ENCODE data around the gene MRPL43. TPM values are rescaled to one million over a fixed set of nuclear protein-coding genes. Genes with fewer than 3 reads are reported as not detected.

The MRPL43 gene
- total RNA-seq, 1 donor from 2014 or later = 41.2 TPM

DNA sequence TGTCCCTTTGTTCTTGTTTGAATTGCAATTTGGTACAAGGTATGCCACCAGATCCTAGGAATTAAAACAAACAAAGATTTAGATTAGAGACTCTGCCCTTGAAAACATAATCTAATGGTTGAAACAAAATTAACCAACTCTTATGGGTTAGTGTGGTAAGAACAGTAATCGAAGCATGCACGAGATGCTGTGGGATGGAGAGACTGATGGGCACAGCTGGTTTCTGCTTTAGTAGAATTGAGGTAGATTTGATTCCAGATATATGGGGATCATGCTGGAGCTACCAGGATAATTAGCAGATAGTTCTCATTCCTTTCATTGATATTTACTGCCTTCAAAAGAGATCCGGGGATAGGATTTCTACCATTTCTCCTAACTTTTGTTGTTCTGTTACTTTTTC, 38.4 kb downstream of the MRPL43 start:
- Histone ChIP-seq H3K4me1 (ENCODE audit: control insufficient read depth in 3 of 3, insufficient read depth in 3 of 3, low read length in 3 of 3) (no peaks in the 10 kb centered on the region), H3K9me3 (ENCODE audit: control insufficient read depth in 3 of 3, low read length in 3 of 3) (no peaks in the 10 kb centered on the region), H3K9ac (ENCODE audit: low read depth in 1 of 3, low read length in 3 of 3) (no peak overlapping the region), H3K36me3 (ENCODE audit: control insufficient read depth in 3 of 3, insufficient read depth in 3 of 3, low read length in 3 of 3) (peaks cover 32 to 60% (median 57%) of the 10 kb centered on the region in 3 donors), H3K27me3 (ENCODE audit: control insufficient read depth in 3 of 3, insufficient read depth in 3 of 3, low read length in 3 of 3) (no peaks in the 10 kb centered on the region), H3K27ac (ENCODE audit: low read depth, low read length) (no peak overlapping the region), H3K4me3 (ENCODE audit: low read length in 3 of 3) (no peak overlapping the region)

DNA sequence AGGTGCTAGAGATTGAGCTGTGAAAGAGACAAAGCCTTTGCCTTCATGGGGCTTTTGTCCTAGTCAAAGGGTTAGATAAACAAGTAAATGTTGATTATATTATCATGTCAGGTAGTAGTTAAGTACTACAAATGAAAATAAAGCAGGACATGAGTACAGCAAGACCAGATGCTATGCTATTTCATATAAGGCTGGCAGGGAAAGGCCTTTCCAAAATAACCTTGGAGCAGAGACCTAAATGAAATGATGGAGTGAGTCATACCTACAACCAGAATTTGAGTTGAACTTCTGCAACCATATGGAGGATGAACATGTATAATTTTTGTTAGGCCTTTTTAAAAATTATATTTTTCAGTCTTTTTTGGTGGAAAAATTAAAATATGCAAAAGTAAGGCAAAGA, 41.5 kb downstream of the MRPL43 start:
- Histone ChIP-seq H3K36me3 (ENCODE audit: control insufficient read depth in 3 of 3, insufficient read depth in 3 of 3, low read length in 3 of 3) (peaks cover 48 to 69% (median 68%) of the 10 kb centered on the region in 3 donors), H3K9ac (ENCODE audit: low read depth in 1 of 3, low read length in 3 of 3) (no peak overlapping the region), H3K27ac (ENCODE audit: low read depth, low read length) (no peak overlapping the region), H3K4me1 (ENCODE audit: control insufficient read depth in 3 of 3, insufficient read depth in 3 of 3, low read length in 3 of 3) (no peaks in the 10 kb centered on the region), H3K27me3 (ENCODE audit: control insufficient read depth in 3 of 3, insufficient read depth in 3 of 3, low read length in 3 of 3) (no peaks in the 10 kb centered on the region), H3K4me3 (ENCODE audit: low read length in 3 of 3) (no peak overlapping the region), H3K9me3 (ENCODE audit: control insufficient read depth in 3 of 3, low read length in 3 of 3) (no peaks in the 10 kb centered on the region)

DNA sequence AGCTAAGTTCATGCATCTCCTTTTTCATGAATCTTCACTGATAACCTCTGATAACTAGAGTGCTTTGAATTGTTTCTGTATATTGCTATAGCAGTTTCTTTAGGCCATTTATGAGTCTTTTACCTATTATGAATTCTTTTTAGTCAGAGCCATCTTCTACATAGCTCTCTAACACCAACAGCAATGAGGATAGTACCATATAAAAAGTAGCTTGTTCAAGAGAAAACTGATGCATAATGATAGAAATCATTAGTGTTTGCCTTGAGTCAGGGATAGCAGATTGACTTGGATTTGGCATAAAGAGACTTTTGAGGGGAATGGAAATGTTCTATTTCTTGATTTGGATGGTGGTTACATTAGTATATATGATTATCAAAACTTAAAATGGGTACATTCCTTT, 43.8 kb downstream of the MRPL43 start:
- no peak overlapping the region for H3K9ac ChIP-seq (ENCODE audit: low read depth in 1 of 3, low read length in 3 of 3)
- H3K27me3 ChIP-seq (ENCODE audit: control insufficient read depth in 3 of 3, insufficient read depth in 3 of 3, low read length in 3 of 3) = no peaks in the 10 kb centered on the region
- no peak overlapping the region for H3K27ac ChIP-seq (ENCODE audit: low read depth, low read length)
- no peaks in the 10 kb centered on the region for H3K9me3 ChIP-seq (ENCODE audit: control insufficient read depth in 3 of 3, low read length in 3 of 3)
- H3K4me3 ChIP-seq (ENCODE audit: low read length in 3 of 3) = no peak overlapping the region
- H3K36me3 ChIP-seq (ENCODE audit: control insufficient read depth in 3 of 3, insufficient read depth in 3 of 3, low read length in 3 of 3) = peaks cover 45 to 64% (median 64%) of the 10 kb centered on the region in 3 donors
- no peaks in the 10 kb centered on the region for H3K4me1 ChIP-seq (ENCODE audit: control insufficient read depth in 3 of 3, insufficient read depth in 3 of 3, low read length in 3 of 3)

DNA sequence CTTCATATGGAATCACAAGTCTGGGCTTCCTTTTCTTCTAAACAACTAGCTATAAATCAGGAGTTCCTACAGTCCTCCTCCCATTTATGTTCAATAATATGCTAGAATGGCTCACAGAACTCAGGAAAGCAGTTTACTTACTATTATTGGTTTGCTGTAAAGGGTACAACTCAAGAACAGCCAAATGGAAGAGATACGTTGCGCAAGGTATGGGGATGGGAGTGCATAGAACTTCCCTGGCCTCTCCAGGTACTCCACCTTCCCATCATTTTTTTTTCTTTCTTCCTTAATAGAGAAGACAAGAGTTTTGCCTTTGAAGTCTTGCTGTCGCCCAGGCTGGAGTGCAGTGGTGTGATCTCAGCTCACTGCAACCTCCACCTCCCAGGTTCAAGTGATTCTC, 45.1 kb downstream of the MRPL43 start:
- H3K4me3 ChIP-seq (ENCODE audit: low read length in 3 of 3) = no peak overlapping the region
- H3K9me3 ChIP-seq (ENCODE audit: control insufficient read depth in 3 of 3, low read length in 3 of 3) = no peaks in the 10 kb centered on the region
- H3K27me3 ChIP-seq (ENCODE audit: control insufficient read depth in 3 of 3, insufficient read depth in 3 of 3, low read length in 3 of 3) = no peaks in the 10 kb centered on the region
- no peak overlapping the region for H3K27ac ChIP-seq (ENCODE audit: low read depth, low read length)
- no peak overlapping the region for H3K9ac ChIP-seq (ENCODE audit: low read depth in 1 of 3, low read length in 3 of 3)
- H3K36me3 ChIP-seq (ENCODE audit: control insufficient read depth in 3 of 3, insufficient read depth in 3 of 3, low read length in 3 of 3) = peaks cover 42 to 65% (median 63%) of the 10 kb centered on the region in 3 donors
- H3K4me1 ChIP-seq (ENCODE audit: control insufficient read depth in 3 of 3, insufficient read depth in 3 of 3, low read length in 3 of 3) = no peaks in the 10 kb centered on the region

DNA sequence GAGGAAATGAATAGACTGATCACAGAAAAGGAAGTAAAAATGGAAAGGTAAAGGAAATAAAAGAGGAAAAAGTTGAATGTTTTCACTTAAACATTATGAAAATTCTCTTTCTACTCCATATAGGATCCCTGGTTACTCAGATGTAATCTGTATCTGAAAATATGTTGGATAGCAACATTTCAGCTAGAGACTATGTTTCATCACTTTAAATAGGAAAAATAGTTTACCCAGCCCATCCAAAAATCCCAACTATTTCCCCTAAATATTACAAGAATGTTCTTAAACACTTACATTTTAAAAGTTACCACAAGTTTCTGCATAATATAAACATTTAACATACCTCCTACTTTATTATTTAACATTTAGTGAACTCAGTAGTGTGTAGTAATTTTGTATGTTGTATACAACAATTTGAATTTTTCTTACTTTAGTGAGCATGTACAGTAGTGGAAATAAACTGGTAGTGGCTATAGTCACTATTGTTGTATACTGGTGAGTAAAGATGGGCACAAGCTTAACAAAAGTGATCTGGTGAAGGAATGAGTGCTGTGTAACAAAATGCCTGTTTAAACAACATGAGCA, 47.4 kb downstream of the MRPL43 start:
- Histone ChIP-seq H3K36me3 (ENCODE audit: control insufficient read depth in 3 of 3, insufficient read depth in 3 of 3, low read length in 3 of 3) (peaks cover 40 to 60% (median 55%) of the 10 kb centered on the region in 3 donors), H3K4me1 (ENCODE audit: control insufficient read depth in 3 of 3, insufficient read depth in 3 of 3, low read length in 3 of 3) (no peaks in the 10 kb centered on the region), H3K27ac (ENCODE audit: low read depth, low read length) (no peak overlapping the region), H3K9me3 (ENCODE audit: control insufficient read depth in 3 of 3, low read length in 3 of 3) (no peaks in the 10 kb centered on the region), H3K4me3 (ENCODE audit: low read length in 3 of 3) (no peak overlapping the region), H3K27me3 (ENCODE audit: control insufficient read depth in 3 of 3, insufficient read depth in 3 of 3, low read length in 3 of 3) (no peaks in the 10 kb centered on the region), H3K9ac (ENCODE audit: low read depth in 1 of 3, low read length in 3 of 3) (no peak overlapping the region)

Small RNAs within 50 kb of the gene (small RNA-seq; reads per million reads assigned to genes)
- gene MIR608 = not detected

Other genes with a start within 250 kb of the MRPL43 start
- gene PAX2, start 241.9 kb downstream of the MRPL43 start, total RNA-seq = not detected
- 98.6 TPM for gene SLF2, start 74.5 kb downstream of the MRPL43 start, total RNA-seq
- gene SEMA4G, start 18.0 kb downstream of the MRPL43 start, total RNA-seq = 0.52 TPM
- 4.2 TPM for gene TWNK, start within 50 bp of the MRPL43 start, total RNA-seq
- 37.6 TPM for gene LZTS2, start 12.3 kb upstream of the MRPL43 start, total RNA-seq
- 1.0 TPM for gene PDZD7, start 43.6 kb upstream of the MRPL43 start, total RNA-seq
- gene SFXN3, start 43.7 kb upstream of the MRPL43 start, total RNA-seq = 18.8 TPM
- 23.5 TPM for gene KAZALD1, start 74.5 kb upstream of the MRPL43 start, total RNA-seq
- not detected for gene TLX1, start 143.8 kb upstream of the MRPL43 start, total RNA-seq
- gene LBX1, start 242.0 kb upstream of the MRPL43 start, total RNA-seq = 3.1 TPM

Measured in skeletal muscle tissue (tissue), 5 donors.